Stimulated activated memory B cell treated with anti-CD40 and anti-IgM and Interleukin-4, amounts not matched to agents 10 μg/mL and 1 μg/mL and 100 μg/mL, for 72 hours (primary cell): ENCODE data around the gene HAGH.

Experiments used
- ATAC-seq: fragments of 150-1000 bp; cut with Tn5 transposase; 2 replicates; pipeline ENCODE4 v1.10.0; 2021
- H3K27ac Mint-ChIP-seq: one replicate; pipeline ENCODE4 v1.8.0; 2022; ENCODE audit warnings: mild to moderate bottlenecking, mixed read lengths
- H3K27me3 Mint-ChIP-seq: one replicate; pipeline ENCODE4 v1.8.0; 2022; ENCODE audit warnings: mixed read lengths
- H3K36me3 Mint-ChIP-seq: one replicate; pipeline ENCODE4 v1.8.0; 2022; ENCODE audit warnings: mixed read lengths
- H3K4me1 Mint-ChIP-seq: one replicate; pipeline ENCODE4 v1.8.0; 2022; ENCODE audit warnings: mixed read lengths
- H3K4me3 Mint-ChIP-seq: one replicate; pipeline ENCODE4 v1.8.0; 2022; ENCODE audit warnings: mild to moderate bottlenecking, moderate library complexity, mixed read lengths
- H3K9me3 Mint-ChIP-seq: one replicate; pipeline ENCODE4 v1.8.0; 2022; ENCODE audit warnings: mixed read lengths

HAGH gene

GRCh38 chr16:1777375-1778199 lies 49.0 kb downstream of the HAGH start:
- H3K4me1 Mint-ChIP-seq, result peaks cover 28% of the 10 kb centered on the region
- H3K36me3 Mint-ChIP-seq, result peaks cover 6% of the 10 kb centered on the region
- ATAC-seq, result no peak
- no peaks in the 10 kb centered on the region for H3K27me3 Mint-ChIP-seq
- no peak overlapping the region for H3K27ac Mint-ChIP-seq
- H3K4me3 Mint-ChIP-seq, result no peak overlapping the region
- no peaks in the 10 kb centered on the region for H3K9me3 Mint-ChIP-seq

DNA sequence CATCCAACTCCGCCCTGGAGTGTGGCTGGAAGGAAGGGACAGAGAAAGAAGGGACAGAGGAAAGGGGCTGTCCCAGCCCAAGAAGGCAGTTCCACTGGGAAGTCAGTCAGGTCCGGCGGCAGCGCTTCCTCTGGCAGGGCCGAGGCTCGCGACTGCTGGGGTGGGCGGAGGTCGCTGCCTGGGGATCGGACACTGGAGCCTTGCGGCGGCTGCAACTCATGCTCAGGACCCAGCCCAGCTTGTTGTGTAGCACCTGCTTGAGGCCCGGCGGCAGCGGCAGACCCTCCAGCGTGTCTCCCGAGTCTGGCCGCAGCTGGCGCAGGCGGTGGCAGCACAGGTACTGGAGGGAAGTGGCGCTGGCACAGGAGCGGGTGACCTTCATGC lies 49.6 kb downstream of the HAGH start:
- Mint-ChIP-seq H3K27me3 (no peaks in the 10 kb centered on the region), H3K36me3 (peaks cover 11% of the 10 kb centered on the region), H3K4me1 (peaks cover 33% of the 10 kb centered on the region), H3K9me3 (no peaks in the 10 kb centered on the region), H3K4me3 (no peak overlapping the region), H3K27ac (no peak overlapping the region)
- no peak for ATAC-seq

- Mint-ChIP-seq H3K27ac (no peak overlapping the region), H3K4me3 (no peak overlapping the region), H3K36me3 (peaks cover 13% of the 10 kb centered on the region), H3K27me3 (no peaks in the 10 kb centered on the region), H3K4me1 (peaks cover 33% of the 10 kb centered on the region), H3K9me3 (no peaks in the 10 kb centered on the region)
- ATAC-seq, result no peak
Observed at GRCh38 chr16:1776672-1776955, 50.0 kb downstream of the HAGH start.

- Mint-ChIP-seq H3K9me3 (no peaks in the 10 kb centered on the region), H3K4me3 (no peak overlapping the region), H3K27ac (no peak overlapping the region), H3K27me3 (no peaks in the 10 kb centered on the region), H3K36me3 (peaks cover 13% of the 10 kb centered on the region), H3K4me1 (peaks cover 27% of the 10 kb centered on the region)
- no peak for ATAC-seq
Observed at GRCh38 chr16:1775846-1776671, 50.6 kb downstream of the HAGH start.

- H3K36me3 Mint-ChIP-seq, result peaks cover 14% of the 10 kb centered on the region
- no peak overlapping the region for H3K4me3 Mint-ChIP-seq
- no peaks in the 10 kb centered on the region for H3K27me3 Mint-ChIP-seq
- ATAC-seq, result no peak
- H3K27ac Mint-ChIP-seq, result no peak overlapping the region
- peaks cover 30% of the 10 kb centered on the region for H3K4me1 Mint-ChIP-seq
- H3K9me3 Mint-ChIP-seq, result no peaks in the 10 kb centered on the region
Observed at GRCh38 chr16:1775006-1775845, 51.4 kb downstream of the HAGH start.

DNA sequence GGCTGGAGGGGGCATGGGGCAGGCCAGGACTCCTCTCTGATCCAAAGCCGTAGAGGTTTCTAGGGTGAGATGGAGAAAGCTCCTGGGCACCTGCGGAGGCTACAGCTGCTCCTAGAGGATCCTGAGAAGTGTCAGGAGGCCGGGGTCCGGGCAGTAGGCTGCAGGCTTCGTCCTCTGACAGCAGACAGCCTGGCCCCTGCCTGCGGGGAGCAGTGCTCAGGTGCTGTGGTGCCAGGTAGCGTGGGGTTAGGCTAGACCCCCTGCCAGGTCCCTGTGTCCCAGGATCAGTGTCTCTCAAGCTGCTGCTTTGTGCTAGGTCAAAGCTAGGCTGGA lies 52.2 kb downstream of the HAGH start:
- H3K36me3 Mint-ChIP-seq, result peaks cover 17% of the 10 kb centered on the region

DNA sequence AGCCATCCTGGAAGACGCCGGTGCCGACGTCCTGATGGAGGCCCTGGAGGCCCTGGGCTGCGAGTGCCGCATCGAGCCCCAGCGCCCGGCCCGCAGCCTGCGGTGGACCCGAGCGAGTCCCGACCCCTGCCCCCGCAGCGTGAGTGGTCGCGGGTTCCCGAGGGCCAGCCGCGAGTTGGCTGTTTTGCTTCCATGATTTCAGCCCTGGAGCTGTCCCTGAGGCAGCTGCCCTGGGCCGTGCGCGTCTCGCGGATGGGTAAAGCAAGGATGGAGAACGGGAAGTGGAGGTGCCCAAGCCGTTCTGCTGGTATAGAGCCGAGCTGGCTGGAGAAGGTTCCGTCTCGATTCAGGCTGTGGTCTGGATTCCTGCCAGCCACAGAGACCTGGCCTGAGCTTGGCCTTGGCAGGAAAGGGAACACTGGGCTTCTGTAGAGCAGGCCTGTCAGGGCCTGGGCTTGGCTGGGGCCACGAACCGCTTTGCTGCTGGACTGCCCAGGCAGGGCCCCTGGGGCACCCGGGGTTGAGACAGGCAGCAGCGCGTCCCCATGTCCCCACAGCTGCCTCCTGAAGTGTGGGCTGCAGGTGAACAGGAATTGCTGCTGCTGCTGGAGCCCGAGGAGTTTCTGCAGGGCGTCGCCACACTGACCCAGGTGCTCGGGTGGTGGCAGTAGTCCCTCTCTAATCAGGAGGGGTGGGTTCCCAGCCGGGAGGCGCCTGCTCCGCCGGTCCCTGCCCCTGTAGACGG lies 52.8 kb downstream of the HAGH start:
- H3K36me3 Mint-ChIP-seq, result peaks cover 19% of the 10 kb centered on the region
- H3K4me3 Mint-ChIP-seq, result peak overlapping the region; percentile 99
- ATAC-seq, result no peak

More for the DNA sequence above, 52.2 kb downstream of the HAGH start:
- no peaks in the 10 kb centered on the region for H3K9me3 Mint-ChIP-seq
- no peak for ATAC-seq
- peaks cover 35% of the 10 kb centered on the region for H3K4me1 Mint-ChIP-seq
- H3K27ac Mint-ChIP-seq, result no peak overlapping the region
- no peak overlapping the region for H3K4me3 Mint-ChIP-seq
- no peaks in the 10 kb centered on the region for H3K27me3 Mint-ChIP-seq

DNA sequence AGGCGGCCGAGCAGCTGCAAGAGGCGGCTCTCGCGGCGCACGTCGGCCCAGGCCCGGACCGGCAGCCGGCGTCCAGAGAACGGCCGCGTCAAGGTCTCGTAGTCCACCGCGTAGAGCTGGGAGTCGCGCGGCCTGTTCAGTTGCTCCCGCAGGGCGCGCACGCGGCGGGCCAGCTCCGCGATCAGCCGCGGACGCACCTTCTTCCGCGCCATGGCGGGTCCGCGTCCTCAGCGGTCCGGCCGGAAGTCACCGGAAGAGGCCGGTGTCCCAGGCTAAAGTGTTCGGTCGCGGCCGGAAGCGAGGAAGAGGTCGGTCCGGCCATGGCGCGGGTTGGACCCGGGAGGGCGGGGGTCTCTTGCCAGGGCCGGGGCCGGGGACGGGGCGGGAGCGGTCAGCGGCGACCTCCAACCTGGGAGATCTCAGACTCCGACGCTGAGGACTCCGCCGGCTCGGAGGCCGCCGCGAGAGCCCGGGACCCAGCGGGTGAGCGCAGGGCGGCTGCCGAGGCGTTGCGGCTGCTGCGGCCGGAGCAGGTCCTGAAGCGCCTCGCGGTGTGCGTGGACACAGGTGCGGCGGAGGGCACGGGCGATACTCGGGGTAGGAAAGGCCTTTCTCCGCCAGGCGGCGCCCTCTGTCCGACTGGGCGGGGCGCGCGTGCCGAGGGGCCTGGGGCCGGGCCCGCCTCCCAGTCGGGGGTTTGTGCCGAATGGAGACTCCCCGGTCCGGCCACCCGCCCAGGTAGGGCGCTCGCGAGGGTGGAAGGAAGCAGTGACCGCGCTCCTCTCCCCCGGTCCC lies 53.5 kb downstream of the HAGH start, which contains the start of gene MRPS34:
Gene MRPS34, minus strand, starts transcription at position 227 of the 795 bp plus-strand sequence. Its CDS starts 15 bp downstream, at position 212.
- Mint-ChIP-seq H3K27ac (peak within 1 kb of the TSS; percentile 95), H3K36me3 (peaks cover 26% of the 10 kb centered on the region), H3K27me3 (no peaks in the 10 kb centered on the region), H3K4me3 (peak within 1 kb of the TSS; percentile 99), H3K9me3 (no peaks in the 10 kb centered on the region), H3K4me1 (peaks cover 31% of the 10 kb centered on the region)
- peak; percentile 73 for ATAC-seq

More for the DNA sequence above, 52.8 kb downstream of the HAGH start:
- Mint-ChIP-seq H3K4me1 (peaks cover 30% of the 10 kb centered on the region), H3K27ac (peak overlapping the region; percentile 95), H3K27me3 (no peaks in the 10 kb centered on the region), H3K9me3 (no peaks in the 10 kb centered on the region)

- peak; percentile 3 for ATAC-seq
- no peaks in the 10 kb centered on the region for H3K9me3 Mint-ChIP-seq
- H3K27ac Mint-ChIP-seq, result peak within 1 kb of the TSS; percentile 95
- peak within 1 kb of the TSS; percentile 99 for H3K4me3 Mint-ChIP-seq
- H3K4me1 Mint-ChIP-seq, result peaks cover 35% of the 10 kb centered on the region
- H3K27me3 Mint-ChIP-seq, result no peaks in the 10 kb centered on the region
- H3K36me3 Mint-ChIP-seq, result peaks cover 31% of the 10 kb centered on the region
Observed at GRCh38 chr16:1772362-1772907, 54.2 kb downstream of the HAGH start, which contains the start of gene EME2. TSS of gene EME2 (plus strand) at chr16:1772810. CDS start at chr16:1773228, 418 bp downstream.

GRCh38 chr16:1771864-1772361 lies 54.7 kb downstream of the HAGH start:
- H3K4me3 Mint-ChIP-seq, result peak overlapping the region; percentile 99
- no peaks in the 10 kb centered on the region for H3K9me3 Mint-ChIP-seq
- H3K4me1 Mint-ChIP-seq, result peaks cover 35% of the 10 kb centered on the region
- peak overlapping the region; percentile 95 for H3K27ac Mint-ChIP-seq
- no peak for ATAC-seq
- peaks cover 34% of the 10 kb centered on the region for H3K36me3 Mint-ChIP-seq
- no peaks in the 10 kb centered on the region for H3K27me3 Mint-ChIP-seq

- peak within 1 kb of the TSS; percentile 95 for H3K27ac Mint-ChIP-seq
- peak; percentile 69 for ATAC-seq
- H3K4me3 Mint-ChIP-seq, result peak within 1 kb of the TSS; percentile 99
- H3K36me3 Mint-ChIP-seq, result peaks cover 32% of the 10 kb centered on the region
- no peaks in the 10 kb centered on the region for H3K27me3 Mint-ChIP-seq
- peaks cover 31% of the 10 kb centered on the region for H3K4me1 Mint-ChIP-seq
- H3K9me3 Mint-ChIP-seq, result no peaks in the 10 kb centered on the region
Observed at GRCh38 chr16:1771188-1771863, 55.3 kb downstream of the HAGH start, which contains the start of gene NME3. TSS of gene NME3 (minus strand) at chr16:1771543. CDS start at chr16:1771534, 9 bp downstream.

DNA sequence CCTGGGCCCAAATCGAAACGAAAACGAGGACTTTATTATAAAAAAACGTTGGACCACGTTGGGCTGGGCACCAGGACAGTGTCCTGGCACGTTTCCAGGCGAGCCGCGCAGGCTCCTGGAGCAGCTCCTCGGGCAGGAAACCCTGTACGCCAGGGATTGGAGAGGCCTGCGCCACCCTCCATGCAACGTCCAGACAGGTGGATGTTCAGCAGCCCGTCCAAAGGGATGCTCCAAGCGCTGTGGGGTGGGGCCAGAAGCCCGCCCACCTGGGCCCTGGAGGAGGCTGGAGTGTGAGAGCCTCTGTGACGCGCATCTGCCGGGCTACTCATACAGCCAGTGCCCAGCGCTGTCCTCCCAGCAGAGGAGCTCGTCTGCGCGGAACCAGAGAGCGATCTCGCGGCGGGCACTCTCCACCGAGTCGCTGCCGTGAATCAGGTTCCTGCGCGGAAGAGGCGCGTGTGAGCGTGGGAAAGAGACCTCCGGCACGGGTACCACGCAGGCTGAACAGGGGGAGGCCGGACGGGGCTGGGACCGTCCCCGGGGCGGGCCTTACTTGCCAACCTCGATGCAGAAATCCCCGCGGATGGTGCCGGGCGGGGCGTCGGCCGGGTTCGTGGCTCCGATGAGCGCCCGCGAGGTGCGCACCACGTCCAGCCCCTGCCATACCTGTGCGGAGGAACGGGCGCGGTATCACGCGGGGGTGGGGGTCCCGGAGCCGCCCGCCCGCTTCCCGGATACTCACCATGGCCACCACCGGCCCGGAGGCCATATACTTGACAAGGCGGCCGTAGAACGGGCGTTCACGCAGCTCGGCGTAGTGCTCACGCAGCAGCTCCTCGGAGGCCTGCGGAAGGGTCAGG lies 56.1 kb downstream of the HAGH start:
- Mint-ChIP-seq H3K36me3 (peaks cover 37% of the 10 kb centered on the region), H3K4me3 (peak overlapping the region; percentile 99), H3K9me3 (no peaks in the 10 kb centered on the region)

More for the DNA sequence above, 56.1 kb downstream of the HAGH start:
- Mint-ChIP-seq H3K27me3 (no peaks in the 10 kb centered on the region), H3K27ac (peak overlapping the region; percentile 95), H3K4me1 (peaks cover 31% of the 10 kb centered on the region)
- ATAC-seq, result peak; percentile 54
